Subcutaneous abdominal adipose tissue (tissue), 5 donors: ENCODE measurements around the gene CBX4.
A peak's percentile ranks its signal among the peaks of the same experiment; 100 is the strongest.

Source experiments
- H3K27ac ChIP-seq: one replicate; pipeline ENCODE4 v1.7.0; 2013; ENCODE audit warnings: low read depth, mild to moderate bottlenecking, inconsistent platforms, low read length, moderate library complexity
- H3K27me3 ChIP-seq, 5 donors: one replicate each; pipeline ENCODE4 v1.7.0; 2013; ENCODE audit warnings: low read length in 5 of 5, inconsistent platforms in 1 of 5; ENCODE audit not compliant: control insufficient read depth in 5 of 5, insufficient read depth in 4 of 5
- H3K36me3 ChIP-seq, 5 donors: one replicate each; pipeline ENCODE4 v1.7.0; 2013; ENCODE audit warnings: low read length in 5 of 5; ENCODE audit not compliant: control insufficient read depth in 5 of 5, insufficient read depth in 5 of 5
- H3K4me1 ChIP-seq, 5 donors: one replicate each; pipeline ENCODE4 v1.7.0; 2013; ENCODE audit warnings: low read length in 5 of 5, mild to moderate bottlenecking in 3 of 5, moderate library complexity in 1 of 5; ENCODE audit not compliant: control insufficient read depth in 5 of 5, insufficient read depth in 5 of 5
- H3K4me3 ChIP-seq, 5 donors: one replicate each; pipeline ENCODE4 v1.7.0; 2013; ENCODE audit warnings: low read length in 5 of 5, low read depth in 1 of 5
- H3K9ac ChIP-seq, 5 donors: one replicate each; pipeline ENCODE4 v1.7.0; 2013; ENCODE audit warnings: low read length in 5 of 5, mild to moderate bottlenecking in 4 of 5, moderate library complexity in 3 of 5
- H3K9me3 ChIP-seq, 5 donors: one replicate each; pipeline ENCODE4 v1.7.0; 2013; ENCODE audit warnings: low read length in 5 of 5; ENCODE audit not compliant: control insufficient read depth in 5 of 5
- donor health status: healthy.
- donor health status: healthy.
- donor health status: healthy.
- donor health status: healthy.
- donor health status: healthy.

CBX4 gene

DNA sequence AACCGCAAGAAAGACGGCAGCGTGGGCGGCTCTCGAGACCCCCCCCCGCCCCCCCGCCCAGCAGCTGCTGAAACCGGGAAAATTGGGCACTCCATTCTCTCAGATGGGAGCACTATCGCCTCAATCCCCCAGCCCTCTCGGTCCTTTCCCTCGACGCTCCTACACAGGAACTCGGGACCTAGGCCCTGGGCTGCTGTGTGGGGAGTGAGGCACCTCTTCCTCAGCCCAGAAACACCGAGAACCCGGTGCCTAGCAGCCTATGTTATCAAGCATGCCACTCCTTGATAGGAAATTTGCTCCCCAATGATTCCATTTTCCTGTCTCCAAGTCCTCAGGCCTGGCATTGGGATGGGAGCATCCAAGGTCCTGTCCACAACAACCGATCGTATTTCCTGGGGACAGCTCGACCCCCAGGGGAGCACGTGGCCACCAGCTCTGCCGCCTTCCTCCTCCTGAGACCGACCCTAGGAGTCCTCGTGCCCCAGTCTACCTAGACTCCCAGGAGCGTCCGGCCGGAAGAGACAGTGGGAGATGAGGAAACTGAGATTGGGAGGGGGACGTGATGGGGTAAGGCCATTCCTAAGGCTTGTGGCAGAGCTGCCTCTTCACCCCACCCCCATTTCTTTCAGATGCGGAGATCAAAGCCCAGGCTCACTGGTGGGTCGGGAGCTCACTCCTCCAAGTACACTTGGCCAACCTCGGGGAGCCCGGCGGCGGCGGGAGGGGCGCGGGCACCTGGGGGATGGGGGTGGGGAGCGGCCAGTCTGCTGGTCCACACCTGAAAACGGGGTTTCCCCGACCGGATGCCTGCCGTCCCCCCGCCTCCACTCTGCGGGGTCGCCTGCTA, 24.9 kb downstream of the CBX4 start:
- Histone ChIP-seq H3K4me3 (peak overlapping the region in 1 of 5 donors; percentile 42), H3K27me3 (peaks cover 28 to 64% (median 51%) of the 10 kb centered on the region in 5 donors), H3K27ac (no peak overlapping the region), H3K9me3 (no peaks in the 10 kb centered on the region), H3K4me1 (peaks cover 0 to 45% (median 37%) of the 10 kb centered on the region in 5 donors), H3K9ac (no peak overlapping the region), H3K36me3 (no peaks in the 10 kb centered on the region)

DNA sequence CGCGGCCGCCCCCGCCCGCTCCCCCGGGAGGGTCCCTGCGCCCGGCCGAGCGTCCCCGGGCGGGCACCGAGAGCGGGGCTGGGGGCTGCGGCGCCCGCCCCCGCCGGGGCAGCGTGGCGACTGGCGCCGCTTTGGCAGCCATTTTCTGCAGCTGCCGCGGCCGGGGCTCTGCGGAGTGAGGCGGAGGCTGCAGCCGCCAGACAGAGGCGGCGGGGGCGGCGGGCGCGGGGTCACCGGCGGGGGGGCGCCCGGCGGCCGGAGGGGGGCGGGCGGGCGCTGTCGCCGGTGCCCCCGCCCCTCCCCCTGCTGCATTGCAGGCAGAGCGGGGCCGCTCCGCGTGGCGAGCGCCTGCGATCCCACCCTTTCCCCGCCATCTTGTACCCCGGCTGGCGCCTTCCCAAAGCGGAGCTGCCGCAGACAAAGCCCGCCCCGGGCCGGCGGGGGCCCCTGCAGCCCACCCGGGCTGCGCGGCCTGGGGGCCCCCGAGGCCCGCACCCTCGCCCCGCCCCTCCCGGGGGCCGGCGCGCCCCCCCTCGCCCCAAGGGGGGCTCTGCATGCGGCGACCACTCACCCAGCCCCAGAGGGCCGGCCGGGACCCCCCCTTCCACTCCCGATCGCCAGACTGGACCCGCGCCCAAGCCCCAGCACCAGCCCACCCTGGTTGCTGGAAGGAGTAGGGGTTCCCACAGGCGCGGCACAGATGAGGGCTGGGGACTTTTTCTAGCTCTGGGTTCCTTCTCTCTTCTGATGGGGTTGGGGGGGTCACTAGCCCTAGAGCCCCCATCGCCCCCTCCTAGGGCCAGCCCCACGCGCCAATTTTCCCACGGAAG, 25.7 kb downstream of the CBX4 start:
- H3K36me3 ChIP-seq: no peaks in the 10 kb centered on the region
- no peak overlapping the region for H3K27ac ChIP-seq
- H3K4me3 ChIP-seq: no peak overlapping the region
- H3K4me1 ChIP-seq: peaks cover 0 to 49% (median 37%) of the 10 kb centered on the region in 5 donors
- no peak overlapping the region for H3K9ac ChIP-seq
- no peaks in the 10 kb centered on the region for H3K9me3 ChIP-seq
- H3K27me3 ChIP-seq: peaks cover 37 to 70% (median 60%) of the 10 kb centered on the region in 5 donors

DNA sequence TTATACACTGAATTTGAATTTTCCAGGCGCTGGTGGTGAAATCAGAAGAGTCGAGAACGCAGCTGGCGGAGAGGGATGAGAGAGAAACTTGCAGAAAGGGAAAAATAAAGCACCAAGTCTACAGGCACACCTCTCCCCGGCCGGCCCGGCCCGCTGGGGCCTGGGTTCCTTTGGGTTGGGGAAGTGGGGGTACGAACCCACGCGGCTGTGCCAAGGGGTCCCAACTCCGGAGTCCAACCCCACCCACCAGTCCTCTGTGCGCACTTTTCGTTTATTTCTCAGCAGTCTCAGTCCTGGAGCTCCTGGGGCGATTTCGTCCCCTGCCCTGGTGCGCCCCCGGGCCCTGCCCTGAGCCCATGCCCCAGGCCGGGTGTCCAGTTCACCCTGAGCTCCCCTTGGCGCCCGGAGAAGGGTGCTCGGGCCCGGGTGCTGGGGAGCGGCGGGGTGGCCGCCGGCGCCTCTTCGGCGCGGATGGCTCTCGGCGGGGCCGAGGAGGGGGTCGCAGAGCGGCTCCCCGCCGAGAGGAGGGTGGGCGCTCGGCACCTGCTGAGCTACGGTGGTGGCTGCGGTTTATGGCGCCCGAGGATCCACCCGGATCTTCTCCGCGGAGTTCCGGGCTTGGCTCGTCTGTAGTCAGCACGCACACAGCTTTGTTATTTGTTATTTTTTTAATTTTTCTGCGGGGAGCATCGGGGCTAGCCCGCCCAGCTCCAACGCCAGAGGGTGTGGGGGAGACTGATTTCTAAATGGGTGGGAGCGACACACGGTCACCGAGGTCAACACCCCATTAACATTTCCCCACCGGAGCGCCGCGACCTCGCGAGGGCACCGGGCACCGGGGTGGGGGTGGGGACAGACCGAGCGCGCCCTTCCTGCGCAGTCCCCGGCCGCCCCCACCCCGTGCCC, 26.6 kb downstream of the CBX4 start:
- Histone ChIP-seq H3K9me3 (no peaks in the 10 kb centered on the region), H3K9ac (no peak overlapping the region), H3K27ac (no peak overlapping the region), H3K27me3 (peaks cover 46 to 72% (median 69%) of the 10 kb centered on the region in 5 donors), H3K4me3 (no peak overlapping the region), H3K36me3 (no peaks in the 10 kb centered on the region), H3K4me1 (peaks cover 0 to 49% (median 37%) of the 10 kb centered on the region in 5 donors)

DNA sequence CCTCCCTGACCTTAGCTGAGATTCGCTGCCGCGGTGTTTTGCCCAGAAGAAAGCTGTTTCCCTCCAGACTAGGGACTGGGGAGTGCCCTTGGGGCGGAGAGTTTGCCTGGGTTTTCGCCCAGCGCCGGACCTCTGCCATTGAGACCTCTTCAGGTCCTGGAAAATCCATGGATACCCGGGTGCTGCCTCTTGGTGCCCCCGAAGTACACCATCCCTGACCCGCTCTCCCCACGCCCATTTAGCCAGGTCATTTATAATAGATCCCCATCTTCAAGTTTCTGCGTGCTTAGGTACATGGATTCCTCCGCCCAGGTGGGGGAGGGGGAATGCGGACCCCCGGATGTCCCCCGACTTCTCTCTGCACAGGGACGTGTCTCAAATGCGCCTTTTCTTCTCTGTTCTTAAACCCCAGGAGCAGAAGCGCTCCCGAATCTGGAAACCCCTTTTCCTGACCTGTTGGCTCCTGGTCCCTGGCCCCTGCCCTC, 27.3 kb downstream of the CBX4 start:
- Histone ChIP-seq H3K27ac (no peak overlapping the region), H3K36me3 (no peaks in the 10 kb centered on the region), H3K9me3 (no peaks in the 10 kb centered on the region), H3K9ac (no peak overlapping the region), H3K4me1 (peaks cover 0 to 49% (median 37%) of the 10 kb centered on the region in 5 donors), H3K4me3 (no peak overlapping the region), H3K27me3 (peaks cover 53 to 78% (median 74%) of the 10 kb centered on the region in 5 donors)

DNA sequence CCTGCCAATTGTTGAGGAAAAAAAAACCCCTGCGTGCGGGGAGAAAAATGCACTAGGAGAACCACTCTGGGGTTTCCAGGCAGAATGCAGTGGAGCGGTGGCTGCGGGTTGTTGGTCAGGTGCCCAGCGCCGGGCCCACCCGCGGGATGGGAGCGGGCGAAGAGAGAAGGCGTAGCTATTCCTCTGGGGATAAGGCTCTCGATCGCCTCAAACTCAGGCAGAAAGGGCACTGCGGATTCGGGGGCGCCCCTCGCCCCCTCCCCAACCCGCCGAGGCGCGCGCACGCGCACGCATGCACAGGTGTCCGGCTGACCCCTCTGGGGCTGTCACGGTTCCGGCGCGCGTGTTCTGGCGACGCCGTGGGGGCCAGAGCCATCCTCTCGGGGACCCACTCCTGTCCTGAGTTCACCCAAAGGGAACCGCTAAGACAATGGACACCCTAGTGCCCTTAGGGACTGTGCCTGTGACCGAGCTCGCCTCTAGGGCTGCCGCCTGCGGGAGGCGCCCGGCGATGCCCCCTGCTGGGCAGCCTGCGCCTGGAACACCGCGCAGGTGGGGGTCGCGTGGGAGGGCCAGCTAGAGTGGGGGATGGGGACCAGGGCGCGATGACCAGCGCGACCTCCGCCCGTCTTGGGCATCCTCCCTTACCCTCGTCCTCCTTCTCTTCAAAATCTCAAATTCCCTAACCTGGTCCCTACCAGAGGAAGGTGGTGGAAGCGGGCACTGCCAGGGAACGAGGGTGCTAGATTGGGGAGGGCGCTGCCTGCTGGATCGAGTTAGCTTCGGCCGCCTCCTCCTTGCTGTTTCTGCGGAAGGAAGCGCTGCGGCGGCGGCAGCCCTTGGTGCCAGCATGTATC, 28.0 kb downstream of the CBX4 start:
- Histone ChIP-seq H3K4me3 (no peak overlapping the region), H3K27me3 (peaks cover 60 to 80% (median 74%) of the 10 kb centered on the region in 5 donors), H3K27ac (no peak overlapping the region), H3K9ac (no peak overlapping the region), H3K4me1 (peaks cover 0 to 49% (median 37%) of the 10 kb centered on the region in 5 donors), H3K36me3 (no peaks in the 10 kb centered on the region), H3K9me3 (no peaks in the 10 kb centered on the region)

DNA sequence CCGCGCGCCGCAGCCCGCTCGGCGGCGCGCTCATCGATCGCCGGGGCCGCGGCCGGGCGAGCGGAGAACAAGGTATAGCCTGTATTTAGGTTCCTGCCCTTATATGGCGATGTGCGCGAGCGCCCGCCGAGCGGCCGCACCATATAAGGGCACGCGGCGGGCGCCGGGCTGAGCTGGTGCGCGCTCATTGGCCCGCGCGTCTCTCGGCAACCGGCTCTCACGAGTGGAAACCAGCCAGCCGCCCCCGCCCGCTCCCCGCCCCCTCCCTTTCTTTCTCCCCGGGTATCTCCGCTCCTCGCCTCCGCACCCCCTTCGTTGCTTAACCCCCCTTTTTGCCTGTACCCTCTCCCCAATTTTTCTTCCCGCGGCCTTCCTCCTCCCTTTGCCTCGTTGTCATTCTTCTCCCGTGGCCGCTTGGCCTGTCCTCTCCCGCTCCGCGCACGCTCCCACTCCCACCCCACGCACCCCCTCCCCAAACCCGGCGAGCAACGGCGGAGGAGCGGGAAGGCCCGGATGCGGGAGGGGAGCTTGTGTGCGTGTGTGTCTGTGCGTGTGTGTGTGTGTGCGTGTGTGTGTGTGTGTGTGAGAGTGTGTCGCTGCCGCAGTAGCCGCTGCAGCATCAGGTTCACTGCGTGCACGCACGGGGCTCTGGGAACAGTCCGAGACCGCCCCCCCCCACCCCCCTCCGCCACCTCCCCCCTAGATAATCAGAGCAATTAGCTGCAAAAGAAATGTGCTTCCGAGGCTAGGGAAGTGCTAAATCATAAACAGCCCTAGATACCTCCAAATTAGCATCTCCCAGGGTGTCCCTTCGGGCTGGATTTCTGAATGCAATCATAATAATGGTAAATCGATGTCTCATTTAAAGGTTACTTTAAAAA, 28.9 kb downstream of the CBX4 start:
- H3K27ac ChIP-seq: no peak overlapping the region
- no peaks in the 10 kb centered on the region for H3K9me3 ChIP-seq
- peaks cover 0 to 46% (median 35%) of the 10 kb centered on the region in 5 donors for H3K4me1 ChIP-seq
- H3K4me3 ChIP-seq: no peak overlapping the region
- H3K9ac ChIP-seq: no peak overlapping the region
- H3K36me3 ChIP-seq: no peaks in the 10 kb centered on the region
- H3K27me3 ChIP-seq: peaks cover 67 to 80% (median 76%) of the 10 kb centered on the region in 5 donors

DNA sequence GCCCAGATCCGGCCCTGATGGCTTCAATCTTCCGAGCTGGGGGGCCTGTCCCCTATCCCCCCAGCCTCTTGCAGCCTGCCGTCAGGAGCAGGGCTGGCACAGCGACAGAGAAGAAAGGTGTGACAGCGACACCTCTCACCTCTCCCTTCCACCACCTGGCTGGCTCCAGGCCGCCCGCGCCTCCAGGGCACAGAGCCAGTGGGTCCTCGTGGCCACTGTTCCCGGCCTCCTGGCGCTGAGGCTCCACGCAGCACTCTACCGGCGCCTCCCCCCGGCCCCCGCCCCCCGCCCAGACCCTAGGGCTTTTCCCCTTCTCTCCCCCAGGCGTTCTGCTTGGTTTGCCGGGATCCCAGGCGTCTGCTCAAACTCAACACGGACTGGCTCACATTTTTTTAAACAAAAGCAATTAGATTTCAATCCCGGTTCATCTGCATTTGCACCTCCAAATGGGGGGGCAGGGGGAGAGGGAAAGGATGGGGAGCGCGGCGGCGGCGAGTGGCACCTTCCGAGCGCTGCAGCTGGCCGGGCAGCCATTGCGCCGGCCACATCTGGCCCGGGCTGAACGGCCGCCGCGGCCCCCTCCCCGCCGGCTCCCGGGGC, 29.6 kb downstream of the CBX4 start:
- peaks cover 74 to 85% (median 80%) of the 10 kb centered on the region in 5 donors for H3K27me3 ChIP-seq
- peaks cover 0 to 42% (median 28%) of the 10 kb centered on the region in 5 donors for H3K4me1 ChIP-seq
- H3K9ac ChIP-seq: no peak overlapping the region
- H3K27ac ChIP-seq: no peak overlapping the region
- H3K4me3 ChIP-seq: no peak overlapping the region
- H3K36me3 ChIP-seq: no peaks in the 10 kb centered on the region
- H3K9me3 ChIP-seq: no peaks in the 10 kb centered on the region
